AG09309 (cell line): ENCODE results near the gene ENTPD2.

ENCODE experiments used
- DNase-seq: peaks from one replicate; pipeline ENCODE4 v3.0.0-alpha.2; 2010; ENCODE audit warnings: low read depth
- H3K4me3 ChIP-seq: 2 replicates; pipeline ENCODE4 v1.5.1; 2011; ENCODE audit warnings: mild to moderate bottlenecking, low read depth, low read length, moderate library complexity; ENCODE audit not compliant: control insufficient read depth
- CTCF ChIP-seq: IDR thresholded peaks from 2 replicates; pipeline ENCODE4 v1.5.1; 2011; ENCODE audit warnings: mild to moderate bottlenecking, low read depth, low read length, inconsistent platforms; ENCODE audit not compliant: insufficient read depth, control insufficient read depth; ENCODE audit errors: missing control alignments

Gene ENTPD2

GRCh38 chr9:137095664-137096517 lies 42.0 kb upstream of the ENTPD2 start:
- DNase-seq: no peak
- no peak for TF ChIP-seq CTCF
- no peak overlapping the region for H3K4me3 ChIP-seq

- TF ChIP-seq CTCF: no peak
- no peak overlapping the region for H3K4me3 ChIP-seq
- no peak for DNase-seq
Measured at GRCh38 chr9:137089232-137089947, 35.5 kb upstream of the ENTPD2 start.

GRCh38 chr9:137088121-137088520 lies 34.3 kb upstream of the ENTPD2 start:
- H3K4me3 ChIP-seq: no peak overlapping the region
- no peak for DNase-seq
- TF ChIP-seq CTCF: no peak

- peak overlapping the region; percentile 66 for H3K4me3 ChIP-seq
- no peak for TF ChIP-seq CTCF
- DNase-seq: no peak
Measured at GRCh38 chr9:137087409-137087925, 33.6 kb upstream of the ENTPD2 start.

GRCh38 chr9:137086531-137087408 lies 32.9 kb upstream of the ENTPD2 start, which contains the start of gene MAN1B1:
TSS of gene MAN1B1 (plus strand) at chr9:137086985. CDS start at chr9:137087000, 15 bp downstream.
- peak within 1 kb of the TSS; percentile 66 for H3K4me3 ChIP-seq
- peak; percentile 92 for DNase-seq
- TF ChIP-seq CTCF: no peak

GRCh38 chr9:137085920-137086530 lies 32.2 kb upstream of the ENTPD2 start:
- H3K4me3 ChIP-seq: peak overlapping the region; percentile 66
- DNase-seq: no peak
- no peak for TF ChIP-seq CTCF
